Hindlimb muscle (tissue), 1 donor: Measurements from ENCODE around the gene SLC2A11. TPM values are rescaled to one million over a fixed set of nuclear protein-coding genes. Genes with fewer than 3 reads are reported as not detected.
"Not testable (repeated sequence)": the region's sequence is repeated elsewhere in the genome, so short reads cannot be mapped to it uniquely, and the experiment has no call there.

Experiments
- DNase-seq: peaks from one replicate; pipeline ENCODE4 v3.0.0-alpha.2; 2013
- polyA plus RNA-seq: library from polyadenylated mRNA; unstranded; fragments of 120-200 nt; gene quantifications from one replicate; pipeline ENCODE4 v1.2.1, GENCODE V29; 2013; ENCODE audit not compliant: insufficient read length

SLC2A11 gene
- polyA plus RNA-seq, 1 donor = 9.5 TPM

- DNase-seq = no peak
These were observed 10.3 kb upstream of the SLC2A11 start for GRCh38 chr22:23847310-23847920.

GRCh38 chr22:23847991-23848864 is 9.4 kb upstream of the SLC2A11 start:
- no peak for DNase-seq

- peak; percentile 83 for DNase-seq
These were observed 8.4 kb upstream of the SLC2A11 start for GRCh38 chr22:23849009-23850006.

- DNase-seq = no peak
These were observed 7.5 kb upstream of the SLC2A11 start for GRCh38 chr22:23850136-23850611.

- no peak for DNase-seq
These were observed 712 bp upstream of the SLC2A11 start for GRCh38 chr22:23856721-23857605.

- DNase-seq = no peak
These were observed 775 bp downstream of the SLC2A11 start for GRCh38 chr22:23858484-23858815.

GRCh38 chr22:23859201-23859600 is 1.5 kb downstream of the SLC2A11 start:
- DNase-seq = no peak

- DNase-seq = not testable (repeated sequence)
These were observed 2.5 kb downstream of the SLC2A11 start for GRCh38 chr22:23860187-23860586.

- DNase-seq = no peak
These were observed 4.4 kb downstream of the SLC2A11 start for GRCh38 chr22:23862103-23862502.

GRCh38 chr22:23864499-23865154 is 7.0 kb downstream of the SLC2A11 start:
- DNase-seq = not testable (repeated sequence)

- no peak for DNase-seq
These were observed 10.9 kb downstream of the SLC2A11 start for GRCh38 chr22:23868580-23868979.

- no peak for DNase-seq
These were observed 17.2 kb downstream of the SLC2A11 start for GRCh38 chr22:23874871-23875270.

- no peak for DNase-seq
These were observed 18.1 kb downstream of the SLC2A11 start for GRCh38 chr22:23875801-23876200.

GRCh38 chr22:23877566-23877965 is 19.9 kb downstream of the SLC2A11 start:
- DNase-seq = no peak

GRCh38 chr22:23878219-23878618 is 20.5 kb downstream of the SLC2A11 start:
- no peak for DNase-seq

- DNase-seq = no peak
These were observed 24.7 kb downstream of the SLC2A11 start for GRCh38 chr22:23882370-23882769.

GRCh38 chr22:23883658-23884057 is 26.0 kb downstream of the SLC2A11 start:
- DNase-seq = no peak

- DNase-seq = no peak
These were observed 26.5 kb downstream of the SLC2A11 start for GRCh38 chr22:23884140-23884539.

- no peak for DNase-seq
These were observed 31.1 kb downstream of the SLC2A11 start for GRCh38 chr22:23888615-23889401.

GRCh38 chr22:23889620-23890019 is 31.9 kb downstream of the SLC2A11 start:
- DNase-seq = no peak
